HG03520 (cell line): ENCODE measurements around the gene LRRK1.

Source experiments
- ATAC-seq: cut with Tn5 transposase; IDR thresholded peaks from one replicate; pipeline ENCODE4 v1.9.1; 2021; ENCODE audit warnings: mild to moderate bottlenecking, moderate library complexity; ENCODE audit not compliant: unreplicated experiment

Gene LRRK1

DNA sequence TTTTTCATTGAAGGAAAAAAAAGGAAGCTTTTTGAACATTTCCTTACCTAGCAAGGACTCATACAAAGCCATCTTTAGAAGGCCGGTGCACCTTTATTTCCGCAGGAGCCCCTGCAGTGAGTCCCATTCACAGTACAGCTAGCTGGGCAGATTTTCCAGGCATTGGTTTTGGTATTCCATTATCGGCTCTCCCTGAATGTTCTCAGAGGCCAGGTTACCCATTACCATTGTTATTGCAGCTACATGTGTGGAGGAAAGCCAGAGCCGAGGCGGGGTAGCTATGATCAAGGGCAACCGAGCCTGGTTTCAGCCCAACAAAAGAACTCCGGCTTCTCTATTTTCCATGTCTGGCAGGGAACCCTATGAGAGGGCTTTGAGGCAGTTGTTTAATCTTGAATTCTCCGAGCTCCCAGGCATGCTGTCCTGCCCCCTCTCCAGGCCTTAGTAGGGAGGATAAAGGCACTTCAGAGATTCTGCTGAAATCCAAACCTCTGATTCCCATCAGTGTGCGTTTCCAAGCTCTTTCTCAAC is 100.3 kb downstream of the LRRK1 start:
- no peak for ATAC-seq

DNA sequence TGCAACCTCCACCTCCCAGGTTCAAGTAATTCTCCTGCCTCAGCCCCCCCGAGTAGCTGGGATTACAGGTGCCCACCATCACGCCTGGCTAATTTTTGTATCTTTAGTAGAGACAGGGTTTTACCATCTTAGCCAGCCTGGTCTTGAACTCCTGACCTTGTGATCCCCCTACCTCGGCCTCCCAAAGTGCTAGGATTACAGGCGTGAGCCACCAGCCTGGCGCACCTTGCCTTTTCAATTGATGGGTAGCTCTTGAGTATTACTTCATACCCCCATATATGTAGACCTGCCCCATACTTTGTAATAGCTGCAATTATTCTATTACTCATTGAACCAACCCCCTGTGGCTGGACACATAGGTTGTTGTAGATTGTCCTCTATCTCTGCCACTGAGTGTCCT is 101.3 kb downstream of the LRRK1 start:
- no peak for ATAC-seq

- no peak for ATAC-seq
Measured at GRCh38 chr15:101020945-101021344, 101.8 kb downstream of the LRRK1 start.

- no peak for ATAC-seq
Measured at GRCh38 chr15:101022306-101022705, 103.1 kb downstream of the LRRK1 start.

DNA sequence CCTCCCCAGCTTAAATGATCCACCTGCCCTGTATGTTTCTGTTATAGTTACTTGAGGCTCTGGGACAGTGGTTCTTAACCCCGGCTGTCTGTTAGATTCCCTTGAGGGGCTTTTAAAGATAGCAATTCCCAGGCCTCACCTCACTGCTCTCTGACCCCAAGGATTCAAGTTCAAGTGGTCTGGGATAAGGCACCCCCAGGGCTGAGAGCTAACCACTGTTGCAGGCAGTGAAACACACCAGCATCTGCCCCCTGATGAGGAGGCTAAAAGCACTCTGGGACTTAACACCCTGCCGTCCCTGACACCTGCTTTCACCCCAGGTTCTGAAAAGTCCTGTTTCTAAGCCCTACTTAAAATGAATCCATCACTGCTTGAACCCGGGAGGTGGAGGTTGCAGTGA is 103.7 kb downstream of the LRRK1 start:
- ATAC-seq: no peak

- no peak for ATAC-seq
Measured at GRCh38 chr15:101023501-101024072, 104.4 kb downstream of the LRRK1 start.

- no peak for ATAC-seq
Measured at GRCh38 chr15:101024073-101024695, 105.0 kb downstream of the LRRK1 start.

- ATAC-seq: no peak
Measured at GRCh38 chr15:101024706-101025500, 105.7 kb downstream of the LRRK1 start.

DNA sequence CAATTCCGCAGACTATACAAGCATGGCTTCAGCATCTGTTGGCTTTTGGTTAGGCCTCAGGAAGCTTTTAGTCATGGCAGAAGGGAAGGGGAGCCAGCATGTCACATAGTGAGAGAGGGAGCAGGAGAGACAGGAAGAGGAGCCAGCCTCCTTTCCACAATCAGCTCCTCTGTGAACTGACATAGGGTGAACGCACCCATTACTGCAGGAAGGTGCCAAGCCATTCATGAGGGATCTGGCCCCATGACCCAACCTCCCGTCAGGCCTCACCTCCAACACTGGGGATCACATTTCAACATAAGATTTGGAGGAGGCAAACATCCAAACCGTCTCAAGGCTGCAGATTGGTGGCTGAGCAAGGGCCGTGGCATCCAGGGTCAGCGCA is 106.3 kb downstream of the LRRK1 start:
- ATAC-seq: no peak

DNA sequence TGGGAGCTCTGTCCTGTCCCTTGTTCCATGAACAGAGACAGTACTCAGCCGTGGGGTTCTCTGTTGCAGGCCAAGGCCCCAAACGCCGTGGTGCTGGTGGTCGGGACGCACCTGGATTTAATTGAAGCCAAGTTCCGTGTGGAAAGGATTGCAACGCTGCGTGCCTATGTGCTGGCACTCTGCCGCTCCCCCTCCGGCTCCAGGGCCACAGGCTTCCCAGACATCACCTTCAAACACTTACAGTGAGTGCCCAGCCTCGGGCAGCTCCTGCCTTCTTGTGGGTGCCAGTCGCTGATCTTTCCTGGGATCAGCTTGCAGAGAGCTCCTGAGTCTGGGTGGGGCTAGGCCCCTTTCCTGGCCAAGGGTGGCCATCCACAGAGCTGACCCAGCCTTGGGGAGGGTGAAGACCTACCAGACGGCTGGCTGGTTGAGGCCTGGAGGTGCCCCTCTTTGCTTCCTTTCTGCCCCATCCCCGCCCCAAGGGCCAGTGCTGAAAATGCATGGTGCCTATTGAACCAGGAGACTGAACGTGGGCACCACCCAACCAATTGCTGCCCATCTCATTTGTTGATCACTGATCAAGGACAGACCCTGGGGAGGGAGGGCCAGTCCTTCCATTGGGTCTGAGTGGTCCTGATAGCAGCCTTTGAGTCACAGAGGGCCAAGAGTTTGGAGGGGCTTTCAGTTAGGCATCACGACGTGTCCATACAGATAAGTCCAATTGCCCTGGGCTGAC is 106.9 kb downstream of the LRRK1 start:
- ATAC-seq: no peak

GRCh38 chr15:101026656-101027272 is 107.6 kb downstream of the LRRK1 start:
- no peak for ATAC-seq

DNA sequence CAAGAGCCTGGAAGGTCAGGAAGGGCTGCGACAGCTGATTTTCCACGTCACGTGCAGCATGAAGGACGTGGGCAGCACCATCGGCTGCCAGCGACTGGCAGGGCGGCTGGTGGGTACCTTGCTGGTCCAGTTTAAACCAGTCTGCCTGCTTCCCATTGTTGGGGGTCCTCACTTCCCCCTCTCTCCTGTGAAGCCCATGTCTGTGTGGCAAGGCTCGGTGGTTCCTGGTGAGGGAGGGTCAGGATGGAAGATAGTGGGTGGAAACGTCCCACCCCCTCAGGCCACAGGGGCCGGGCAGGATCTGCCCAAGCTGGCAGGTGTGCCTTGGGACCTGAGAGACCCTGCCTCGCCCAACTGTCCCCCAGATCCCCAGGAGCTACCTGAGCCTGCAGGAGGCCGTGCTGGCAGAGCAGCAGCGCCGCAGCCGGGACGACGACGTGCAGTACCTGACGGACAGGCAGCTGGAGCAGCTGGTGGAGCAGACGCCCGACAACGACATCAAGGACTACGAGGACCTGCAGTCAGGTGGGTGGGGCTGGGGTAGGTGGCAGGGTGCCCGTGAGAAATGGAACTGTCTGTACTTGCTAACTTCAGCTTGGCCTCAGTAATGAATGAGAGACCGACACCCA is 108.2 kb downstream of the LRRK1 start:
- no peak for ATAC-seq

DNA sequence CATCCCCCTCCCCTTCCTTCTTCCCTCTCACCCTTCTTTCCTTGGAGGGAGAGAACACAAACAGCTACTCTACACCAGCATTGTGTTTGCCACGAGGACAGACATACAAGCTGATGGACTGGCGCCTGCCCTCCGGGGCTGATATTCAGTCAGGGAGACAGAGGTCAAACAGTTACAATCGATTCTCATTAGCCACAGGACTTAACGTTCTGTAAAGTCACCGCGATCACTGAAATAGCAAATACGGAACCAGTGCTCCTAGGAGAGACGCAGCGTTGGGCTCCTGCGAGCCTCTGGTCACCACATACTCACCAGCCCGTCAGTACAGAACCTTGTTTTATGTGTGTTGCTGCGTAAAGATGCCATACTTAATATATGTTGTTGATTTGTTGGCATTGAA is 108.8 kb downstream of the LRRK1 start:
- ATAC-seq: no peak

DNA sequence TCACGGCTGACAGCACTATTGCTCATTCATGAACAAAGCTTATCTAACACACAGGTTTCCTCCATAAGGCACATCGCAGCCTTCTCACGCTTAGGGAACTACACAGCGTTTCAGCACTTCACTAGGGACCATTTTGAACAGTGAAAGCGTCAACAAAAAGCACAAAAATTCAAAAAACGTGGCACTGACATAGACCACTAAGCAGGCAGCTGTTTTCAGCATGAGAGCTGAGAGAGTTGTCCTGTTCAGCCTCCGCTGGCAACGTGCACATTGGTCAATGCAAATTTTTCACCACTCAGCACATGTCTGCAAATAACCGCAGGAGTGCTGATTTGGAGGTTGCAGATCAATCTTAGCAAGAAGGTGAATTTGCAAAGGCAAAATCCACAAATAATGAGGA is 109.2 kb downstream of the LRRK1 start:
- ATAC-seq: no peak

- ATAC-seq: no peak
Measured at GRCh38 chr15:101028772-101029438, 109.7 kb downstream of the LRRK1 start.

DNA sequence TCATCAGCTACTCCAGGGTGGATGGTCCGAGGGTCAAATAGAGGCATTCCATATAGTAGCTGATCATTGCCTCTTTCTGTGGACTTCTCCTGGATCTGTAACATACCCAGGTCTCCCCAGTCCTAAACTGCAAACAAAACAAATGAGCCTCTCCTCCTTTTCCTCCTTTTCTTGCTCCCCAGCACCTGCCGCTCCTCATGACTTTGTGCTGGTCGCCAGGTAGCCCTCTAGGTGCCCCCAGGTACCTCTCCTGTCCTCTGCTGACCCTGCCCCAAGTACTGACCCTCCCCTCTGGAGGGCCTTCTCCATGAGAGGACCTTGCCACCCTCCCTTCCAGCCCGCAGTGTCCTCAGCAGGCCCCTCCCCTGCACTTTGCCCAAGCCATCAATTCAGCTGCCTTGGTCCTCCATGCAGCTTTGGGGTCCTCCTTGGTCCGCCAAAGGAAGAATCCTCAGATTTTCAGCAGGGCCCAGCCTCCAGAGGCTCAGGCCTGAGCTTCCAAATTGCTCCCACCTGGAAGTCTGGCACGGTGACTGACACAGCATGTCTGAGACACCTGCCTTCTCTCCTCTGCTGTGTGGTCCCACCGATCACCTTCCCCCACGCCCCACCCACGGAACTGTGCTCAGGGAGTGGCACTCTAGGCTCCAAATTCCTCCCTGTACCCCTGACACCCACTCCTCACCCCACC is 111.0 kb downstream of the LRRK1 start:
- no peak for ATAC-seq

- no peak for ATAC-seq
Measured at GRCh38 chr15:101031213-101031612, 112.1 kb downstream of the LRRK1 start.

DNA sequence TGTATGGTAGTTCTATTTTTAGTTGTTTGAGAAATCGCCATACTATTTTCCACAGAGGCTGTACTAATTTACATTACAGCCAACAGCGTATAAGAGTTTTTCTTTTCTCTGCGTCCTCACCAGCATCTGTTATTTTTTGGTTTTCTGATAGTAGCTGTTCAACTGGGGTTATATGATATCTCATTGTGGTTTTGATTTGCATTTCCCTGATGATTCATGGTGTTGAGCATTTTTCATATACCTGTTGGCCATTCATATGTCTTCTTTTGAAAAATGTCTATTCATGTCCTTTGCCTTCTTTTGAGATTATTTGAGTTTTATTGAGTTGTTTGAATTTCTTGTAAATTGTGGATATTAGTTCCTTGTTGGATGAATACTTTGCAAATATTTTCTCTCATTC is 114.6 kb downstream of the LRRK1 start:
- no peak for ATAC-seq

- ATAC-seq: no peak
Measured at GRCh38 chr15:101035611-101036010, 116.5 kb downstream of the LRRK1 start.
